Lower leg skin (tissue), 3 donors: ENCODE data around the gene UROC1.

Source experiments
- CTCF ChIP-seq, 3 donors: fragments of 450-650 bp; IDR thresholded peaks; one replicate each; pipeline ENCODE4 v1.5.1; 2016; ENCODE audit warnings: antibody characterized with exemption in 3 of 3, mild to moderate bottlenecking in 3 of 3, moderate library complexity in 2 of 3
- POLR2A ChIP-seq, 2 donors: fragments of 450-650 bp; IDR thresholded peaks; one replicate each; pipeline ENCODE4 v1.6.1; 2016 to 2017; ENCODE audit warnings: antibody characterized with exemption in 2 of 2, mild to moderate bottlenecking in 1 of 2, moderate library complexity in 1 of 2

- TF ChIP-seq CTCF (IDR thresholded peaks at IDR 0.05) (no peak), POLR2A (IDR thresholded peaks at IDR 0.05) (no peak)
These were observed 39.3 kb upstream of the UROC1 start for GRCh38 chr3:126556637-126557414.
